HG03571 (cell line): Measurements from ENCODE around the gene BPTF.
"Not testable (repeated sequence)": the region's sequence is repeated elsewhere in the genome, so short reads cannot be mapped to it uniquely, and the experiment has no call there.

Experiments
- ATAC-seq: cut with Tn5 transposase; IDR thresholded peaks from one replicate; pipeline ENCODE4 v1.9.1; 2021; ENCODE audit not compliant: unreplicated experiment

The BPTF gene

DNA sequence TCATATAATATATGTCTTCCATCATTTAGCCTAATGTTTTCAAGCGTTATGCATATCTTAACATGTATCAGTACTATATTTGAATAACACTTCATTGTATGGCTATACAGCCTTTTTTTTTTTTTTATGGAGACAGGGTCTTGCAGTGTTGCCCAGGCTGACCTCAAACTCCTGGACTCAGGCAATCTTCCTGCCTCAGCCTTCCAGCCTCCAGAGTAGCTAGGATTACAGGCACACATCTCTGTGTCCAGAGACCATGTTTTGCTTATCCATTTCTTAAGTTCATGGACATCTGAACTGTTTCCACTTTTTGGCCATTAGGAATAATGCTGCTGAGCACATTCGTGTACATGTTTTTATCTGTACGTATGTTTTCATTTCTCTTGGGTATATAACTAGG lies 7.8 kb downstream of the BPTF start:
- no peak for ATAC-seq

- no peak for ATAC-seq
These were observed 8.8 kb downstream of the BPTF start for GRCh38 chr17:67833946-67834631.

GRCh38 chr17:67834634-67835033 lies 9.3 kb downstream of the BPTF start:
- ATAC-seq: no peak

DNA sequence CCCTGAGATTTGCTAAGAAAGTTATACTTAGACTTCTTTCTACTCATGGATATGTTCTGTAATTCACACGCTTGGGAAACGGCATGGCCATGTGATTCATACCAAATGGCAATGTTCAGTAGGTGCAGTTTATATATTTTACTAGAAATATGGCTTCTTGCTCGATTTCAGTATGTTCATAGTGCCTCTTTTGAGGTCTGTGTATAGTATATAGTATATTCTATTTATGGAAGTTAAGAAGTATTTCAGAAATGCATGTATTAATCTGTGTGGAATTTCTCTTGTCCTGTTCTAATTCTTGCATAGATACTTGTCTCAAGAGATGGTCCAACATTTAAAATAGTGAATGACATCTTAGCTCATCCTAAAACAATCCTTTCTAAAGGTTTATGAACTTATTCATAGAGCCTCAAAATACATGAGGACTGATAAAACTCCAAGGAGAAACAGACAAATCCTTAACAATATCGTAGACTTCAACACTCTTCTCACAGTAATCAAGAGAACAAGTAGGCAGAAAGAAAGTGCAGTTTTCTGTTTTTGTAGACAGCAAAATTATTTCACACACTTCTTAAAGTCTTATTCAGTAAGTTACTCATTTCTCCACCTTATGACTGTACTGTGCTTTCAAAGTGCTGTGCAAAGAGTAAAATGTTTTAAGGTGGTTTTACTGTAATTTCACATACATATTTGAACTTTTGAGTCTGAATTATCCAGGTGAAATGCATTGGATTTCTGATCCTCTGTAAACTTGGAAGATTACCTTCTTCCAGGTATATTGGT lies 11.1 kb downstream of the BPTF start:
- no peak for ATAC-seq

DNA sequence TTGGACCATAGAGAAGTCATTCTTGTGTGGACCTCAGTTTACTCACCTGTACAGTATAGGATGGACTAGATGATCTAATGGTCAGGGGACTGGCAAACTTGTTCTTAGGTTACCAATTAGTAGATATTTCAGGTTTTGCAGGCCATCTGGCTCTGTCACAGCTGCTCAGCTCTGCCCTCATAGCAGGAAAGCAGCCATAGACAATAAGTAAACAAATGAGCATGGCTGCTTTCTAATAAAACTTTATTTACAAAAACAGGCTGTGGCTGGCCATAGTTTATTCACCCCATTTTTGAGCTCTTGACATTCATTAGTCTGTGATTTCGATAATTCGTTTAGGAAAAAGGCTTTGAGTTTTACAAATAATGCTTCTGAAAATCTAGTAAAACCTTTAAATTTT lies 12.7 kb downstream of the BPTF start:
- no peak for ATAC-seq

DNA sequence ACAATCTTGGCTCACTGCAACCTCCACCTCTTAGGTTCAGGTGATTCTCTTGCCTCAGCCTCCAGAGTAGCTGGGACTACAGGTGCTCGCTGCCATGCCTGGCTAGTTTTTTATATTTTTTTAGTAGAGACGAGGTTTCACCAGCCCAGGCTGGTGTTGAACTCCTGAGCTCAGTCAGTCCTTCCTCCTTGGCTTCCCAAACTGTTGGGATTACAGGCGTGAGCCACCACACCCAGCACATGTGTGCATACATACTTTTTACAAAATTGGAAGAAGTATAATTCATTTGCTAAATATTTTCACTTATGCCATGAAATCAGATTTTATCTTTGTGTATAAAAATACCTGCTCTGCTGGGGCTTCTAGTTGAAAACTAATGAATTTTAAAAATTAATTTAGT lies 13.2 kb downstream of the BPTF start:
- ATAC-seq: no peak

- ATAC-seq: no peak
These were observed 16.7 kb downstream of the BPTF start for GRCh38 chr17:67841992-67842391.

DNA sequence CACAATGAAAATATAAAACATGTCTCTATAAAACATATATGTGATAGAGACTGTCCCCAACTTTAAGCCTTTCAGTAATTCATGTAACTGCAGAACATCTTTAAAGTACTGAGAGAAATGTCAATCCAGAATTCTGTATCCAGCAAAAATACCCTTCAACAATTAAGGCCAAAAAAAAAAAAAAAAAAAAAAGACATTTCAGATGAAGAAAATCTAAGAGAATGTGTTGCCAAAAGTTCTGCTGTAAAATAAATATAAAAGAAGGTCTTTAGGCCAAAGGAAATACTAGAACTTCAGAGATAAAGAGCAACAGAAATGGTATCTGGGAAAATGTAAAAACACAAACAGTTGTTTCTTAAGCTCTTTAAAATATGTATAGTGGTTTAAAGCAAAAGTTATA lies 17.3 kb downstream of the BPTF start:
- no peak for ATAC-seq

GRCh38 chr17:67845374-67845773 lies 20.1 kb downstream of the BPTF start:
- no peak for ATAC-seq

DNA sequence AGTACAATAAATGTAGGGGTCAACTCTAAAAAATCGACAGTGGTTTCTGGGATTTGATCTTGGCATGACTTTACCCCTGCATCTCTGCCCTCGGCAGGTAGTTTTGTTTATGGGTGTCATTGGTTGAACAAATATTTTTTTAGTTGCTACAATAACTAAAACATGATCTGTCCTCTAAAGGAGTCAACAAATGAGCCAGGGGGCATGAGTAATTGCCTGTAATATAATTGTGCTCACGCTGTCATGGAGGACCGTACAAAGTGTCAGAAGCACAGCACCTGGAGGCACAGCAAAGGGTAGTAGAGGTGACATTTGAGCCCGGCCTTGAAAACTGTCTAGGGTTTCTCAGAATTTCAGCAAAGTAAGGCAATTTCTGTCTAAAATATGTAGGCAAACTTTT lies 22.9 kb downstream of the BPTF start:
- not testable (repeated sequence) for ATAC-seq

- not testable (repeated sequence) for ATAC-seq
These were observed 23.5 kb downstream of the BPTF start for GRCh38 chr17:67848846-67849245.

- no peak for ATAC-seq
These were observed 25.8 kb downstream of the BPTF start for GRCh38 chr17:67850991-67851631.

DNA sequence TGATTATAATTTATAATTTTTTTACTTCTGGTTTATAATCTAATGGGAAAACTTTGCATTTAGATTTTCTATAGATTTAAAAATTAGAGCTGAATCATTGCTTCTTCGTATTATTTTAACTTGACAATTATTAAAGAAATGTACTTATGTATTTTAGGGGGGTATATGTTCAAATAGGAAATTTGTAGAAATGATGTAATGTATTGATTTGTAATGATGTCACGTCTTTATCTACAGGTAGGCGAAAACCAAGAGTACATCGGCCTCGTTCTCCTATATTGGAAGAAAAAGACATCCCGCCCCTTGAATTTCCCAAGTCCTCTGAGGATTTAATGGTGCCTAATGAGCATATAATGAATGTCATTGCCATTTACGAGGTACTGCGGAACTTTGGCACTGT lies 28.4 kb downstream of the BPTF start:
- ATAC-seq: no peak

DNA sequence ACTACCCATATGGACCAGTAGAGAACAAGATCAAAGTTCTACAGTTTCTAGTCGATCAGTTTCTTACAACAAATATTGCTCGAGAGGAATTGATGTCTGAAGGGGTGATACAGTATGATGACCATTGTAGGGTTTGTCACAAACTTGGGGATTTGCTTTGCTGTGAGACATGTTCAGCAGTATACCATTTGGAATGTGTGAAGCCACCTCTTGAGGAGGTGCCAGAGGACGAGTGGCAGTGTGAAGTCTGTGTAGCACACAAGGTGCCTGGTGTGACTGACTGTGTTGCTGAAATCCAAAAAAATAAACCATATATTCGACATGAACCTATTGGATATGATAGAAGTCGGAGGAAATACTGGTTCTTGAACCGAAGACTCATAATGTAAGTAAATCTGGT lies 29.1 kb downstream of the BPTF start:
- ATAC-seq: no peak

GRCh38 chr17:67855504-67856324 lies 30.4 kb downstream of the BPTF start:
- no peak for ATAC-seq

- ATAC-seq: not testable (repeated sequence)
These were observed 31.1 kb downstream of the BPTF start for GRCh38 chr17:67856402-67856801.

GRCh38 chr17:67862614-67863217 lies 37.4 kb downstream of the BPTF start:
- no peak for ATAC-seq

DNA sequence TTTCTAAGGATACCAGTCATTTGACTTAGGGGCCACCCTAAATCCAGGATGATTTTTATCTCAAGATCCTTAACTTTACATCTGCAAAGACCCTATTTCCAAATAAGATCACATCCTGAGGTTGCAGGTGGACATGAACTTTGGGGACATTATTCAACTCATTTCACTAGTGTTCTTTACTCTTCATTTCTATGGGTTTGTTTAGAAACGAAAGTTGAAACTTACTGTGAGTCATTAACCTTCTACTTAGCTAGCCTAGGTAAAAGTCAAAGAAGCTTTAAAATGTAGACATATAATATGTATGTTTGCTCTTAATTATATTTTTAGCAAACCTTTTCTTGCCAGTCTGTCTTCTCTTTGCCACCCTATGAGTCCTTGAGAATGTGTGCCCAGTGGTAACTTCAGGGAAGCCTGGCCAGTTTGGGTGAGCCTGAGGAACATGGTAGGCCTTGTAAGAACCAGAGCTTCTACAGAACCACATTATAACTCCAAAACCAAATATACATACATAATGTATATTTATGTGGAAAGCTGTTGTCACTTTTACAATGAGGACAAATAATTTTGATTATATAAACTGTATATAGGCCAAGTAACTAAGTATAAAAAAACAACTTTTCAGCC lies 38.4 kb downstream of the BPTF start:
- ATAC-seq: no peak

DNA sequence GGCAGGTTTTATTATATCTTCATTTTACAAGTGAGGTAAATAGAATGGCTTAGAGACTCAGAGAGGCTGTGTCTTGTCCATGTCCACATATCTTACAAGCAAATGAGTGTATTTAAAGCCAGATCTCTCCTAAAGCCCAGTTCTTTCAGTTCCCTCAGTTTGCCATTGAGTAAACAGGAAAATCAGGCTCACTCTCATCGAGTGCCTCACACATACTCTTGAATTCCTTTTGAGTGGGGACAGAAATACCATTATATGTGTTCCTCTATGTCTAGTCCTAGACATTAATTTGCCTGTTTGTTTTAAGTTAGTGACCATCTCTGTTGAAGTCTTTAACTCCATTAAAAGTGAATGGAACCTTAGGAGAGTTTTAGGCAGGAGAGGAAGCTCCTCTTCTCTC lies 40.1 kb downstream of the BPTF start:
- no peak for ATAC-seq

DNA sequence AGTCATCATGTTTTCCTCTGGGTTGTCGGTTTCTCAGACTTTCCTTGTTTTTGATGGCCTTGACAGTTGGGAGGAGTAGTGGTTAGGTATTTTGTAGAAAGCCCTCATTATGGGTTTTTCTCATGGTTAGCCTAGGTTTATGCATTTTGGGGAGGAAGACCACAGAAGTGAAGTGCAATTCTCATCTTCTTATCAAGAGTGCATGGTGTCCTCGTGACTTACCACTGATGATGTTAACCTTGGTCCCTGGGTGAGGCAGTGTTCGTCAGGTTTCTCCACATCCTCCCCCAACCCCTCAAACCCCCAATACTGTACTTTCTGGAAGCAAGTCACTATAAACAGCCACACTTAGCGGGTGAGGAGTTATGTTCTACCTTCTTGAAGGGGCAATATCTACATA lies 42.3 kb downstream of the BPTF start:
- no peak for ATAC-seq
